ENCODE data around the gene TNRC18.

TNRC18 gene

GRCh38 chr7:5439209-5439571, 15.6 kb upstream of the TNRC18 start:
- H3K27me3 ChIP-seq: no peaks in the 10 kb centered on the region
- no peaks in the 10 kb centered on the region for H3K4me1 ChIP-seq
- no peaks in the 10 kb centered on the region for H3K36me3 ChIP-seq
- TF ChIP-seq CTCF (IDR thresholded peaks at IDR 0.05; ENCODE audit: low read depth, low read length): no peak
- no peak overlapping the region for H3K4me3 ChIP-seq (ENCODE audit: low read depth, low read length)
- no peak for DNase-seq
- H3K9me3 ChIP-seq: no peaks in the 10 kb centered on the region; the same call in 1 of the 2 replicates

- no peaks in the 10 kb centered on the region for H3K36me3 ChIP-seq
- no peak overlapping the region for H3K4me3 ChIP-seq (ENCODE audit: low read depth, low read length)
- no peak for DNase-seq
- no peaks in the 10 kb centered on the region for H3K27me3 ChIP-seq
- no peak for TF ChIP-seq CTCF (IDR thresholded peaks at IDR 0.05; ENCODE audit: low read depth, low read length)
- H3K9me3 ChIP-seq: no peaks in the 10 kb centered on the region; the same call in 1 of the 2 replicates
- H3K4me1 ChIP-seq: no peaks in the 10 kb centered on the region
Measured at GRCh38 chr7:5437987-5438386, 14.4 kb upstream of the TNRC18 start.

- no peaks in the 10 kb centered on the region; the same call in 1 of the 2 replicates for H3K9me3 ChIP-seq
- no peak overlapping the region for H3K4me3 ChIP-seq (ENCODE audit: low read depth, low read length)
- TF ChIP-seq CTCF (IDR thresholded peaks at IDR 0.05; ENCODE audit: low read depth, low read length): no peak
Measured at GRCh38 chr7:5437348-5437892, 13.8 kb upstream of the TNRC18 start.

GRCh38 chr7:5436003-5436678, 12.5 kb upstream of the TNRC18 start:
- H3K9me3 ChIP-seq: no peaks in the 10 kb centered on the region; the same call in 1 of the 2 replicates
- H3K4me3 ChIP-seq (ENCODE audit: low read depth, low read length): no peak overlapping the region
- H3K27me3 ChIP-seq: no peaks in the 10 kb centered on the region
- TF ChIP-seq CTCF (IDR thresholded peaks at IDR 0.05; ENCODE audit: low read depth, low read length): no peak
- H3K4me1 ChIP-seq: no peaks in the 10 kb centered on the region
- no peaks in the 10 kb centered on the region for H3K36me3 ChIP-seq
- DNase-seq: no peak

More at GRCh38 chr7:5437348-5437892, 13.8 kb upstream of the TNRC18 start:
- Histone ChIP-seq H3K27me3 (no peaks in the 10 kb centered on the region), H3K36me3 (no peaks in the 10 kb centered on the region), H3K4me1 (no peaks in the 10 kb centered on the region)
- DNase-seq: no peak

- no peaks in the 10 kb centered on the region; the same call in 1 of the 2 replicates for H3K9me3 ChIP-seq
- H3K4me1 ChIP-seq: no peaks in the 10 kb centered on the region
- H3K4me3 ChIP-seq (ENCODE audit: low read depth, low read length): no peak overlapping the region
- DNase-seq: no peak
- no peaks in the 10 kb centered on the region for H3K27me3 ChIP-seq
- no peak for TF ChIP-seq CTCF (IDR thresholded peaks at IDR 0.05; ENCODE audit: low read depth, low read length)
- H3K36me3 ChIP-seq: no peaks in the 10 kb centered on the region
Measured at GRCh38 chr7:5435291-5436002, 11.8 kb upstream of the TNRC18 start.

- TF ChIP-seq CTCF (IDR thresholded peaks at IDR 0.05; ENCODE audit: low read depth, low read length): no peak
- no peaks in the 10 kb centered on the region; the same call in 1 of the 2 replicates for H3K9me3 ChIP-seq
- no peaks in the 10 kb centered on the region for H3K4me1 ChIP-seq
- H3K27me3 ChIP-seq: no peaks in the 10 kb centered on the region
- no peak for DNase-seq
- no peaks in the 10 kb centered on the region for H3K36me3 ChIP-seq
- no peak overlapping the region for H3K4me3 ChIP-seq (ENCODE audit: low read depth, low read length)
Measured at GRCh38 chr7:5433181-5433580, 9.5 kb upstream of the TNRC18 start.

All from BE2C (cell line).